Large intestine (tissue), 3 donors: ENCODE measurements around the gene LNX1. TPM values are rescaled to one million over a fixed set of nuclear protein-coding genes. Genes with fewer than 3 reads are reported as not detected.

Experiments used
- DNase-seq, 2 donors: peaks; one replicate each; pipeline versions ENCODE4 v3.0.0 to v3.0.0-alpha.2; 2013
- H3K27ac ChIP-seq: one replicate; pipeline ENCODE4 v1.5.1; 2013; ENCODE audit warnings: low read length
- H3K27me3 ChIP-seq: 2 replicates; pipeline ENCODE4 v1.6.1; 2013; ENCODE audit warnings: low read length; ENCODE audit not compliant: control insufficient read depth, insufficient read depth
- H3K36me3 ChIP-seq: 2 replicates; pipeline ENCODE4 v1.6.1; 2013; ENCODE audit warnings: low read length; ENCODE audit not compliant: control insufficient read depth, insufficient read depth
- H3K4me1 ChIP-seq: one replicate; pipeline ENCODE4 v1.6.1; 2013; ENCODE audit warnings: low read length; ENCODE audit not compliant: control insufficient read depth, insufficient read depth
- H3K4me3 ChIP-seq: one replicate; pipeline ENCODE4 v1.5.1; 2013; ENCODE audit warnings: low read length
- H3K9me3 ChIP-seq: one replicate; pipeline ENCODE4 v1.6.1; 2013; ENCODE audit warnings: mild to moderate bottlenecking, low read depth, low read length, moderate library complexity; ENCODE audit not compliant: control insufficient read depth
- WGBS: methylation state at CpG from one replicate; pipeline ENCODE4 v1.1.5; 2013; ENCODE audit warnings: low lambda C conversion rate; ENCODE audit not compliant: insufficient coverage; 5-methylcytosine and 5-hydroxymethylcytosine counted together
- polyA plus RNA-seq: library from polyadenylated mRNA; unstranded; fragments of 120-200 nt; gene quantifications from one replicate; pipeline ENCODE4 v1.2.1, GENCODE V29; 2013

LNX1 gene
- polyA plus RNA-seq, 1 donor, result 10.8 TPM

- no peak for DNase-seq
- H3K4me1 ChIP-seq, result no peaks in the 10 kb centered on the region
- H3K9me3 ChIP-seq, result no peaks in the 10 kb centered on the region
- no peak overlapping the region for H3K27ac ChIP-seq
- H3K36me3 ChIP-seq, result peaks cover 2% of the 10 kb centered on the region
- H3K4me3 ChIP-seq, result no peak overlapping the region
- no peaks in the 10 kb centered on the region for H3K27me3 ChIP-seq
Observed at GRCh38 chr4:53489279-53489889, 101.9 kb downstream of the LNX1 start.

- Histone ChIP-seq H3K36me3 (peaks cover 2% of the 10 kb centered on the region), H3K4me3 (no peak overlapping the region), H3K27ac (no peak overlapping the region), H3K9me3 (no peaks in the 10 kb centered on the region), H3K4me1 (no peaks in the 10 kb centered on the region), H3K27me3 (no peaks in the 10 kb centered on the region)
- no peak for DNase-seq
Observed at GRCh38 chr4:53487766-53488165, 103.5 kb downstream of the LNX1 start.

DNA sequence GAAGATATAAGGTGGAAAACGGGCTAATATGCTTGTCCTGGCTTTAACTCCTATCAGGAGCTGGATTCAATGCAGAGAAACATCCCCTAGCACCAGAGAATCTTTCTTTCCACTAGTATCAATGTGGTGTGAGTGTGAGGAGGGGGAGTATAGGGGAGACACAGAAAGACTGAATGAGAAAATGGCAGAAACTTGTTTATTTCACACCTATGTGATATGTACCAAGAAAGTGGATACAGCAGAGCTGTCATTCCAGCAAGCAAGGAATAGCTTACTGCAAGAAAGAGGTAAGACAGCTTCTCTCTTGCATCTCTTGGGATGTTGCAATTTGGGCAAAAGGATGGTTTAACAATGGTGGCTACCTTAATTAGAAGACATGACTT is 105.6 kb downstream of the LNX1 start:
- no peak overlapping the region for H3K27ac ChIP-seq
- H3K9me3 ChIP-seq, result no peaks in the 10 kb centered on the region
- H3K4me1 ChIP-seq, result no peaks in the 10 kb centered on the region
- H3K27me3 ChIP-seq, result no peaks in the 10 kb centered on the region
- peaks cover 11% of the 10 kb centered on the region for H3K36me3 ChIP-seq
- no peak for DNase-seq
- WGBS, result no CpG with 5 or more reads among the region's 1 CpG
- H3K4me3 ChIP-seq, result no peak overlapping the region

GRCh38 chr4:53484911-53485657 is 106.2 kb downstream of the LNX1 start:
- H3K36me3 ChIP-seq, result peaks cover 11% of the 10 kb centered on the region
- no peak overlapping the region for H3K4me3 ChIP-seq
- no peak for DNase-seq
- H3K4me1 ChIP-seq, result no peaks in the 10 kb centered on the region
- no peak overlapping the region for H3K27ac ChIP-seq
- no peaks in the 10 kb centered on the region for H3K27me3 ChIP-seq
- H3K9me3 ChIP-seq, result no peaks in the 10 kb centered on the region
- 73% methylated on average over 2 of the region's 5 CpGs for WGBS

DNA sequence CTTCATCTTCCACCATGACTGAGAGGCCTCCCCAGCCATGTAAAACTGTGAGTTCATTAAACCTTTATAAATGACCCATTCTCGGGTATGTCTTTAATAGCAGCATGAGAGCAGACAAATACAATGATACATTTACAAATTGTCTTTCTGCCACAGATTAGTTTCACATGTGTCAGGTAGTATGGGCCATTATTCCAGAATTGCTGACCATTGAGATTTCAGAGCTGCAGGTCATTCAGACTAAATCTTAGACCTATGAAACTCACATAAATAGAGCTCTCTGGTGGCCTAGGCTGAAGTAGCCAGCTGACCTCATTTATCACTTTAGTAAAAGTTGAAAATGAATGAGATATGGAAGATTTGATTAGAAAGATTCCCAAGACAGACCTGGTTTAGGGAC is 108.0 kb downstream of the LNX1 start:
- Histone ChIP-seq H3K4me3 (no peak overlapping the region), H3K27ac (no peak overlapping the region), H3K36me3 (peaks cover 11% of the 10 kb centered on the region), H3K4me1 (no peaks in the 10 kb centered on the region), H3K27me3 (no peaks in the 10 kb centered on the region), H3K9me3 (no peaks in the 10 kb centered on the region)
- whole genome bisulfite sequencing, result no CpG with 5 or more reads among the region's 1 CpG
- no peak for DNase-seq

DNA sequence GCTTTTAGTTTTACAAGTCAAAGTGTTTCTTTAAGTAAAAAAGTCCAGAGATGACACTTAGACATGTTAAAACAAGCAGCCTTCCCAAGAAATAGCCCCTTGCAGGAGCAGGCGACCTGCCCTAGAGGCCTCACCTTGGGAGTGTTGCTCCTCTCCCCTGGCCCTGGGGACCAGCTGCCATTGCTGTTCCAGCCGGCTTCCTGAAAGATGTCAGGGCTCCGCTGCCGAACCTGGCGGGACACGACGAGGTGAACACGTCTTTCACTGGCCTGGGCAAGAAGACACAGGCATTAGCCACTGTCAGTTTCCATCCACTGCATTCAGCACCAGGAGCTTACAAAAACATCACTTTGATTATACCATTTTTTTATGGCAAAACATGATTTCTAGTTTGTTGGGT is 109.7 kb downstream of the LNX1 start:
- WGBS, result no CpG with 5 or more reads among the region's 8 CpGs
- DNase-seq, result no peak
- H3K27me3 ChIP-seq, result no peaks in the 10 kb centered on the region
- no peaks in the 10 kb centered on the region for H3K4me1 ChIP-seq
- H3K4me3 ChIP-seq, result no peak overlapping the region
- H3K9me3 ChIP-seq, result no peaks in the 10 kb centered on the region
- H3K36me3 ChIP-seq, result peaks cover 11% of the 10 kb centered on the region
- no peak overlapping the region for H3K27ac ChIP-seq

DNA sequence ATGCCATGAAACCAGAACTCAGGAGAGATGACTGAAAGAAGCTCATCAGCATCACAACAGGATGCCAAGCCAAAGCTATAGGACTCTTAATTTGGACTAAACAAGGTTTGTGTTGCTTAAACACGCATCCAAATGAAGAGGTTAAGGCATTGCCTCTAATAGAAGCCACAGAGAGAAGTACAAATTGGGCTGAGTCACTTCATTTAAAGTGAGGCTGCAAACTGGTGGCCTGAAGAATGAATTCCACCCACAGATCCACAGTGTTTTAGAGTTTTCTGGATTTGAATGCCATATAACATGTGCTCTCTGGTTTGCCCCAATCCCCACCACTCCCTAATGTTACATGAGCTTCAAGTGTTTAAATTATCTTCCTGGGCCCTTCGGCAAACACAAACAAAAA is 110.4 kb downstream of the LNX1 start:
- Histone ChIP-seq H3K4me3 (no peak overlapping the region), H3K4me1 (no peaks in the 10 kb centered on the region), H3K36me3 (peaks cover 16% of the 10 kb centered on the region), H3K27ac (no peak overlapping the region), H3K9me3 (no peaks in the 10 kb centered on the region), H3K27me3 (no peaks in the 10 kb centered on the region)
- WGBS, result 67% methylated on average over 1 of the region's 2 CpGs
- DNase-seq, result no peak

GRCh38 chr4:53479736-53480525 is 111.4 kb downstream of the LNX1 start:
- no peak overlapping the region for H3K4me3 ChIP-seq
- no peaks in the 10 kb centered on the region for H3K27me3 ChIP-seq
- 96% methylated on average over 4 of the region's 5 CpGs for WGBS
- H3K4me1 ChIP-seq, result no peaks in the 10 kb centered on the region
- H3K9me3 ChIP-seq, result no peaks in the 10 kb centered on the region
- H3K27ac ChIP-seq, result no peak overlapping the region
- peaks cover 21% of the 10 kb centered on the region for H3K36me3 ChIP-seq
- DNase-seq, result no peak

- WGBS, result 100% methylated on average over 1 of the region's 4 CpGs
- H3K27me3 ChIP-seq, result no peaks in the 10 kb centered on the region
- peaks cover 27% of the 10 kb centered on the region for H3K36me3 ChIP-seq
Observed at GRCh38 chr4:53478671-53479456, 112.4 kb downstream of the LNX1 start.

GRCh38 chr4:53477636-53478035 is 113.7 kb downstream of the LNX1 start:
- Histone ChIP-seq H3K27me3 (no peaks in the 10 kb centered on the region), H3K27ac (no peak overlapping the region), H3K4me1 (no peaks in the 10 kb centered on the region), H3K36me3 (peaks cover 28% of the 10 kb centered on the region), H3K4me3 (no peak overlapping the region), H3K9me3 (no peaks in the 10 kb centered on the region)
- DNase-seq, result no peak
- WGBS, result no CpG with 5 or more reads among the region's 1 CpG

More at GRCh38 chr4:53478671-53479456, 112.4 kb downstream of the LNX1 start:
- Histone ChIP-seq H3K4me1 (no peaks in the 10 kb centered on the region), H3K27ac (no peak overlapping the region), H3K9me3 (no peaks in the 10 kb centered on the region), H3K4me3 (no peak overlapping the region)
- DNase-seq, result no peak
